Measurements from ENCODE around the gene EXOC8.
A peak's percentile ranks its signal among the peaks of the same experiment; 100 is the strongest.

DNA sequence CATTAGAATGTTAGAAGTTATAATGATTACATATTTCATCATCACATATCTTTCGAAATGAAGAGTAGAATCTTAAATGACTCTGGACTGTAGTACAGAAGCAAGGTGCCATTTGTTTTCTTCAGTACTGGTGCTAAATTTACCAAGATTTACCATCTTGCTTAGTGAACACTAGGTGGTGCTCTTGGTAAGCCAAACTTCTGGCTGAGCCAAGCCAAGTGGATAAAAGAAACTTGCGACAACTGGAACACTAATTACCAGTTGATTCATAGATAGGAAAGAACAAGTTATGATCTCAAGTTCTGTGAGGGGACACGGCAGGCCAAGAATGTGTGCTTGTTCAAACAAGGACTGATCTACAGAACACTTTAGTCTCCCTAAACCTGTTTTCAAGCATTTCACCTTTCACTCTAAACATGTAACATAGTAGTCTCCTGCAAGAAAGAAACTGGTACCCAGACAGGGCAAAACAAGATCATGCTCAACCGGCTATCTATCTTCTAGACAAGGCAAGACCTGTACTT lies 20.2 kb upstream of the EXOC8 start:
- TF ChIP-seq POLR2A (IDR thresholded peaks at IDR 0.05), result peak in 1 of 2 donors; percentile 43
- TF ChIP-seq, protein P1, sequence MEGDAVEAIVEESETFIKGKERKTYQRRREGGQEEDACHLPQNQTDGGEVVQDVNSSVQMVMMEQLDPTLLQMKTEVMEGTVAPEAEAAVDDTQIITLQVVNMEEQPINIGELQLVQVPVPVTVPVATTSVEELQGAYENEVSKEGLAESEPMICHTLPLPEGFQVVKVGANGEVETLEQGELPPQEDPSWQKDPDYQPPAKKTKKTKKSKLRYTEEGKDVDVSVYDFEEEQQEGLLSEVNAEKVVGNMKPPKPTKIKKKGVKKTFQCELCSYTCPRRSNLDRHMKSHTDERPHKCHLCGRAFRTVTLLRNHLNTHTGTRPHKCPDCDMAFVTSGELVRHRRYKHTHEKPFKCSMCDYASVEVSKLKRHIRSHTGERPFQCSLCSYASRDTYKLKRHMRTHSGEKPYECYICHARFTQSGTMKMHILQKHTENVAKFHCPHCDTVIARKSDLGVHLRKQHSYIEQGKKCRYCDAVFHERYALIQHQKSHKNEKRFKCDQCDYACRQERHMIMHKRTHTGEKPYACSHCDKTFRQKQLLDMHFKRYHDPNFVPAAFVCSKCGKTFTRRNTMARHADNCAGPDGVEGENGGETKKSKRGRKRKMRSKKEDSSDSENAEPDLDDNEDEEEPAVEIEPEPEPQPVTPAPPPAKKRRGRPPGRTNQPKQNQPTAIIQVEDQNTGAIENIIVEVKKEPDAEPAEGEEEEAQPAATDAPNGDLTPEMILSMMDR (IDR thresholded peaks at IDR 0.05 in 4 of 5, conservative IDR thresholded peaks at IDR 0.05 in 1 of 5), result peak; percentile 75 to 85 (median 81)

Data from gastrocnemius medialis (tissue), 4 donors.